Thyroid gland (tissue), 4 donors: ENCODE measurements around the gene THSD7B.

Experiments used
- CTCF ChIP-seq, 6 experiments: fragments of 200-600 bp in 3 of 6; fragments of 450-650 bp in 3 of 6; sonication (generic) in 3 of 6; IDR thresholded peaks; one replicate each; pipeline ENCODE4 v1.5.1; 2016 to 2019; ENCODE audit warnings: antibody characterized with exemption in 6 of 6, mild to moderate bottlenecking in 2 of 6, inconsistent platforms in 1 of 6, moderate library complexity in 1 of 6
- POLR2A ChIP-seq, 2 donors: fragments of 450-650 bp; IDR thresholded peaks; one replicate each; pipeline ENCODE4 v1.6.1; 2017; ENCODE audit warnings: antibody characterized with exemption in 2 of 2, mild to moderate bottlenecking in 2 of 2, moderate library complexity in 1 of 2

DNA sequence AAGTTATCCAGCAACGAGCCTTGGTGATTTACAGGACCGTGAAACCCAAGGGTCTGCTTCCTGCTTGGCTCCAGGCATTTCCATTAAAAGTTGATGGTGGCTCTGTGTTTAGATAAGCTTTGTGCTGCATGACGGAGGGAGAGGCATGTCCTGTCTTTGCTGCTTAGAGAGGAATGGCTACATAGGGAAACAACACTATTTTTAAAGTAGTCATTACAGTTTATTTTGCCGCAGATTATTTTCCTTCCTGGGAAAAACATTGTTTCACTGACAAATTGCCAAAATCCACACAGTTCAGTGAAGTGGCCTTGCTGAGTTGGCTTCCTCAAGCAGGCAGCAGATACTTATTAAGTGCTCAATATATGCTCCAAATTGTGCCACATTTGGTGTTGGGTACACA is 98.5 kb downstream of the THSD7B start:
- TF ChIP-seq CTCF (IDR thresholded peaks at IDR 0.05) (no peak), POLR2A (IDR thresholded peaks at IDR 0.05) (no peak)
